Measurements from ENCODE around the gene FERD3L. TPM values are rescaled to one million over a fixed set of nuclear protein-coding genes. Genes with fewer than 3 reads are reported as not detected.

FERD3L gene
- polyA plus RNA-seq, 1 donor (not counting 4 experiments of a cell fraction or from before 2014, with no cell fraction given) = not detected

- Histone ChIP-seq H3K9me1 (ENCODE audit: control insufficient read depth, extremely low read depth, insufficient read depth, low read length) (no peaks in the 10 kb centered on the region), H3K27me3 (ENCODE audit: control insufficient read depth, extremely low read depth, insufficient read depth, low read length) (peaks cover 21% of the 10 kb centered on the region), H3K4me1 (ENCODE audit: control insufficient read depth, extremely low read depth, insufficient read depth, low read length) (peaks cover 2% of the 10 kb centered on the region), H4K20me1 (ENCODE audit: control insufficient read depth, extremely low read depth, insufficient read depth, low read length) (no peaks in the 10 kb centered on the region), H2AFZ (ENCODE audit: control insufficient read depth, low read length) (no peak overlapping the region), H3K79me2 (ENCODE audit: control insufficient read depth, insufficient read depth, low read length) (no peaks in the 10 kb centered on the region), H3K9me3 (ENCODE audit: control insufficient read depth, low read depth, low read length) (no peaks in the 10 kb centered on the region), H3K4me3 (ENCODE audit: control insufficient read depth in 2 of 3, extremely low read depth in 1 of 3, insufficient read depth in 2 of 3, low read depth in 1 of 3, low read length in 3 of 3) (no peak overlapping the region), H3K27ac (ENCODE audit: control insufficient read depth, insufficient read depth, low read length) (no peak overlapping the region), H3K36me3 (ENCODE audit: control insufficient read depth in 2 of 2, extremely low read depth in 1 of 2, insufficient read depth in 2 of 2, low read length in 2 of 2) (no peaks in the 10 kb centered on the region), H3K4me2 (ENCODE audit: control insufficient read depth, extremely low read depth, insufficient read depth, low read depth, low read length) (no peak overlapping the region), H3K9ac (ENCODE audit: control insufficient read depth, extremely low read depth, insufficient read depth, low read length) (no peak overlapping the region)
- DNase-seq (ENCODE audit: low read depth, low spot score) (no peak), FAIRE-seq (no peak)
- dilution Hi-C loops (cut with MboI; ENCODE audit: extremely low pct_ligation_motif_present, low sequenced_read_pairs) = no loop called here
- TF ChIP-seq CTCF (optimal IDR thresholded peaks at IDR 0.05 in 1 of 3, IDR thresholded peaks at IDR 0.05 in 1 of 3, conservative IDR thresholded peaks at IDR 0.05 in 1 of 3; ENCODE audit: extremely low read depth in 1 of 3, insufficient read depth in 2 of 3, low read length in 3 of 3) (no peak), EZH2 (IDR thresholded peaks at IDR 0.05; ENCODE audit: low read length) (no peak)
Measured at GRCh38 chr7:19101472-19101871, 43.7 kb downstream of the FERD3L start.

- dilution Hi-C loops (cut with MboI; ENCODE audit: extremely low pct_ligation_motif_present, low sequenced_read_pairs) = no loop called here
- no peaks in the 10 kb centered on the region for H3K9me1 ChIP-seq (ENCODE audit: control insufficient read depth, extremely low read depth, insufficient read depth, low read length)
- DNase-seq (ENCODE audit: low read depth, low spot score) (no peak), FAIRE-seq (no peak)
- H3K9me3 ChIP-seq (ENCODE audit: control insufficient read depth, low read depth, low read length) = no peaks in the 10 kb centered on the region
- H2AFZ ChIP-seq (ENCODE audit: control insufficient read depth, low read length) = no peak overlapping the region
- H4K20me1 ChIP-seq (ENCODE audit: control insufficient read depth, extremely low read depth, insufficient read depth, low read length) = no peaks in the 10 kb centered on the region
- no peaks in the 10 kb centered on the region for H3K36me3 ChIP-seq (ENCODE audit: control insufficient read depth in 2 of 2, extremely low read depth in 1 of 2, insufficient read depth in 2 of 2, low read length in 2 of 2)
- no peaks in the 10 kb centered on the region for H3K79me2 ChIP-seq (ENCODE audit: control insufficient read depth, insufficient read depth, low read length)
- H3K4me3 ChIP-seq (ENCODE audit: control insufficient read depth in 2 of 3, extremely low read depth in 1 of 3, insufficient read depth in 2 of 3, low read depth in 1 of 3, low read length in 3 of 3) = no peak overlapping the region
- H3K4me1 ChIP-seq (ENCODE audit: control insufficient read depth, extremely low read depth, insufficient read depth, low read length) = no peaks in the 10 kb centered on the region
- H3K27ac ChIP-seq (ENCODE audit: control insufficient read depth, insufficient read depth, low read length) = no peak overlapping the region
- H3K27me3 ChIP-seq (ENCODE audit: control insufficient read depth, extremely low read depth, insufficient read depth, low read length) = peaks cover 9% of the 10 kb centered on the region
- TF ChIP-seq CTCF (optimal IDR thresholded peaks at IDR 0.05 in 1 of 3, IDR thresholded peaks at IDR 0.05 in 1 of 3, conservative IDR thresholded peaks at IDR 0.05 in 1 of 3; ENCODE audit: extremely low read depth in 1 of 3, insufficient read depth in 2 of 3, low read length in 3 of 3) (no peak), EZH2 (IDR thresholded peaks at IDR 0.05; ENCODE audit: low read length) (no peak)
- no peak overlapping the region for H3K9ac ChIP-seq (ENCODE audit: control insufficient read depth, extremely low read depth, insufficient read depth, low read length)
- H3K4me2 ChIP-seq (ENCODE audit: control insufficient read depth, extremely low read depth, insufficient read depth, low read depth, low read length) = no peak overlapping the region
Measured at GRCh38 chr7:19099924-19100323, 45.3 kb downstream of the FERD3L start.

All from keratinocyte (primary cell).